Ramos (cell line): ENCODE data around the gene TNFRSF21.
"Not testable (repeated sequence)": the region's sequence is repeated elsewhere in the genome, so short reads cannot be mapped to it uniquely, and the experiment has no call there.

Experiments
- in situ Hi-C: fragments of 300-500 bp; cut with MboI; formaldehyde crosslinking; loops from one replicate; pipeline ENCODE4 v1.14.3; 2022; ENCODE audit warnings: low sequenced_read_pairs; ENCODE audit not compliant: unreplicated experiment

Gene TNFRSF21

DNA sequence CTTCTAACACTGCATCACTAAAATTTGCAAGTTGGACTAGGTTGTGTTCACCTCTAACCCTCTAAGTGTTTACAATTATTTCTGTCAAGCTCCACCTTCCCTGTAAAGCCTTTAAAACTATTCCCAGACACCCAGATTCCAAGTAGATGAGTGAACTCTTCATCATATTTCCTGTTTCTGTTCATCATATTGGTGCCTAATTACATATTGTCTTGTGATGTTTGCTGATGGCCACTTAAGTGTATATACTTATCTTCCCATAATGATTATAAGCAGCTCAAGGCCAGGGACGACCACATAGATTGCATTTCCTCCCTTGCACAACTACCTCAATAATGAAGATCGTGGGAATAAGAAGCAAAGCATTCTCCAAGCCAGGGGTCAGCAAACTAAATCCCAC lies 16.8 kb downstream of the TNFRSF21 start:
- in situ Hi-C loops, result no loop called here

DNA sequence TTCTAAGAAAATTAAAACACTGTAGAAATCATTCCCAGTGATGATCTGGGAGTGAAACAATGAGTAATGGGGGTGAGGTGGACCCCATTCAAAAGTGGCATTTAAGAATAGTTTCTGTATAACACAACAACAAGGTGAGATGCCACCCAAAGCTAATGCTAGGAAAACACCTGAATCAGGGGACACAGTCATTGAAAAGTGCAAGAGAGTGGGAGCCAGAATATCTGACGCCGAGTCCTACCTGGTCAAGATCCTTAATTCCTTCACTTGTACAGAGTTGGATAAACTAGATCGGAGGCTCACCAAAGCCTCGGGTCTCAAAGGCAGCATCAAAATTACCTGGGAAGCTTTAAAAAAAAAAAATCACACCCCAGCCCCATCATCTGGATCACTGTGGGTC lies 17.7 kb downstream of the TNFRSF21 start:
- in situ Hi-C loops, result no loop called here

DNA sequence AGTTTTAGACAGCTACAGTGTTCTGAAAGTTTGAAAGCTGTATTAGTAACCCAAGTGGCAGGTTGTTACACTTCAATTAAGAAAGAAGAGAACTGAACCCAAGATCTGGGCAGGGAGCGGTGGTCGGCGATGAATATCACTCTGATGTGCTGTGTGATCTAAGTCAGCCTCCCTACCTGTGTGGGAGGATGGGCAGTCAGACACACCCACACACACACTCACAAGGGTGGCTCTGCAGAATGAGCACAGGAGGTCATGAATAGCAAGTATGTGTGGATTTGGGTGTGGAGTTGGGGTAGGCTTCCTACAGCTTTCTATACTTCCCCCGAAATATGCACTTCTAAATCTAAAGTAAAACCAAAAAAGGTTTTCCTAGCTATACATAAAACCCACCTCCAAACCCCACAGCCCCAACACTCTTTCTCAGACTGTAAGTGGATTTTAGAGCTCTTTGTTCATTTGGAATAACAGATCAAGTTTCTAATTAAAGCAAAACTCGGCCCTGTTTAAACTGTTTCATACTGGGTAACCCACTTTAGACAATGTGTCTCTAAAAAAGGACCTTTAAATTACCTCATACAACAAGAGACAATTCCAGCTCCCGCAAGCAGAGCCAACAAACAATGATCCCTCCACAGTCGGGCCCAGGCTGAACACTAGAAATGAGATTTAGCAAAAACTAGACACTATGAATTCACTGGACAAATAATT lies 19.4 kb downstream of the TNFRSF21 start:
- in situ Hi-C loops, result no loop called here

DNA sequence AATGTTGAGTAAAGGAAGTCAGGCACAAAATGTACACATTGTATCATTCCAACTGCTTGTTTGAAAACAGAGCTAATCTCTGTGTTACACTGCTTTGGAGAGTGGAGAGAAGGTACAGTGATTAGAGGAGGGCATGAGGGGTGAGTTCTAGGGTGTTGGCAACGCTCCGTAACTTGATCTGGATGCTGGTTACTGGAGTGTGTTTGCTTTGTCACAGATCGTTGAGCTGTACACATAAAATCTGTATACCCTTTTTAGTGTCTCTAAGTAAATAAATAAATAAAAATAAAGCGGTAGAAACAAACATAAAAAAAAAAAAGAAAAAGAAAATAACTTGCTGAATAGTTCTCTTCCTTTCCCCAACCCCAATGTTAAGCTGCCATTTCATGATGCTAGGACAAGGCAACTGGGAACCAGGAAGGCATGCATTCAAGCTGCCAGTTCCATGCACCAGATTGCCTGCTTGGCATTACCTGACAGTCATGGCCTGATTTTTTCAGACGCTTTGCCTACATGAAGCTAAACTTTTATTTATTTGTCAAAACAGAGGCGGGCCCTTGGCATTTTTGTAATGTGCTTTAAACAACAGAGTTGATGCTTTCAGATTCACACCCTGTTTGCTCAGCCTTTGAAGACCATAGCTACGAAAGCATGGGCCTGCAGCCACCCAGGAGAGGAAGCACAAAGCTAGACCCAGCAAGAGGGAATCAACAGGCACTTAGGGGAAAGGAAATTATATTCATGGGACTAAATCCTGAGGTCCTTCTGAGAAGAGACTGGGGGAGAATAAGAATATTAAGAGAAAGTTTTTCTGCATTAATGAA lies 21.2 kb downstream of the TNFRSF21 start:
- in situ Hi-C loops, result no loop called here

DNA sequence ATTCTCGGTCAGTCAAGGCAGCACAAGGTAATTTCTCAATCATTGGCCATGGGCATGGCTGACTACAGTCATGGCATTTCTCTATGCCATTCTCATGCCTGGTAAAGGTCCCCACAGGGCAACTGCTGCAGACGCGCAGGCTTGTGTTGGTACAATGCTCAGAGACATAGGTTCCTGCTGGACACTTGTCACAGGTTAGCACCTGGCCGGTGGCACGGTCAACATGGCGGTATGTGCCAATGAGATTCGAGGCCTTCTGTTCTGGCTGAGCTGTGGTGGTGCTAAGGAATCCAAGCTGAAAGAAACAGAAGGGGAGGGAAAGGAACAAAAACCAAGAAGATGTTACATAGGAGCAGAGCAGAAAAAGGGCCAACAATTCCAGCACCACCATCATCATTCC lies 23.4 kb downstream of the TNFRSF21 start:
- in situ Hi-C loops, result no loop called here

DNA sequence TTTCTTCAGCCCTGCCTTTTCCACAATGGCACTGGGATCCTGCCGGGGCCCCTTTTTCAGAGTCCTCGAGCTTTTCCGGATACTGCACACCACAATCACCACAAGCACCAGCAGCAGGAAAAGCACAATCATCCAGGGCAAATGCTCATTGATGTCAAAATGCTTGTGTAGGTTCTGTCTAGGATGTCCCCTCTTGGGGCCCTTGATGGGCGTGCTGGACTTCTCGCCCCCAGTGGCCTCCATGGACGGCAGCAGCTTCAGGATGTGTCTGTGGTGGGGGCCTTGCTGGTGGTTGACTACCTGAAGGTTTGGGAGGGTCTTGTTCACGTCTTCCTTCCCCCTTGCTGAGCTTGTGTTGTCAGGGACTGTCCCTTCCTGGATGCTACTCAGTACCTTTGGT lies 25.7 kb downstream of the TNFRSF21 start:
- in situ Hi-C loops, result no loop called here

DNA sequence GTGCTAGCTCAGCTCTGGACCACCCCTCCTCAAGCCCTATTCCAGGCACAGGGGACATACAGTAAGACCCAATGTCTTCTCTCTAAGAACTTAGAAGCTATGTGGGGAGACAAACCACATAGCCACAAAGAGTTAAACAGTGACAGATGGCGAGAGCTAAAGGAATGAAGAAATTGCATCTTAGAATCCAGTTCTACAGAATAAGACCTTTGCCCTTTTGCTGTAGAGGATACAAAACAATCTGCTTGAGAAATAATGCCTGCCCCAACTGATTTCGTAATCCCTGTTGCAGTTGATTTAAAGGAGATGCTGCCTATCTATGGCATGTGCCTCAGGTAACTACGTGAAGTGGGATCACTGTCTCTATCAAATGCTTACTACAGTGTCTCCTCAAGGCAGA lies 31.2 kb downstream of the TNFRSF21 start:
- in situ Hi-C loops, result no loop called here

DNA sequence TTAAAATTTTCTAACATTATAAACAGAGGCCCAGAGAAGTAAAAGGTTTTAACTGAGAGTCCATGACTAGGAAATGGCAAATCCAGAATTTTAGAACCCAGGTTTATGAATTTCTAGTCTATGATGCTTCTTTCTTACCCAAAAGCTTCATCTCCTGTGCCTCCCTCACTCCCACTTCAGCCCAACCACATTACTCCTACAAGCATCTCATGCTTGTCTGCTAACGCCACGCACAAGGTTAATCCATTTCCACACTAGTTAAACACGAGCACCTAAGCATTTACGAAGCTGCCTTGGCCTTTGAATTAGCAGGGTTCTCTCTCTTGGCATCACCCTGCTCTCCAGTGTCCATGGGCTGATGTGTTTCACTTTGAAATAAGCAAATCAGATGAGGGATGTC lies 32.0 kb downstream of the TNFRSF21 start:
- in situ Hi-C loops, result no loop called here

DNA sequence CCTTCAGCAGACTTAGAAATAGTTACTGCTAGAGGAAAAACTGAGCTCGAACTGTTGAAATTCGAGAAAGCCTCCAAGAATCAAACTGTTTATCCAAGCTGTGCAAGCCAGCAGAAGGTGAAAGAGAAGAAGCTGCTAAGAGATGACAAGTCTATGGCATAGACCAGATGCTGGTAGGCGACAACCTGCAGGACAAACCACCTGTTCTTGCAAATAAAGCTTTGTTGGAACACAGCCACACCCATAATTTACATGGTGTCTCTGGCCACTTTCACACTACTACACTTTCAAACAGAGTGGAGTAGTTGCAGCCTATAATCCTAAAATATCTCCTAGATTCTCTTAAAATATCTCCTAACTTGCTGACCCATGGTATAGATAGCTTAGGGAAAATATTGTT lies 33.3 kb downstream of the TNFRSF21 start:
- in situ Hi-C loops, result no loop called here

DNA sequence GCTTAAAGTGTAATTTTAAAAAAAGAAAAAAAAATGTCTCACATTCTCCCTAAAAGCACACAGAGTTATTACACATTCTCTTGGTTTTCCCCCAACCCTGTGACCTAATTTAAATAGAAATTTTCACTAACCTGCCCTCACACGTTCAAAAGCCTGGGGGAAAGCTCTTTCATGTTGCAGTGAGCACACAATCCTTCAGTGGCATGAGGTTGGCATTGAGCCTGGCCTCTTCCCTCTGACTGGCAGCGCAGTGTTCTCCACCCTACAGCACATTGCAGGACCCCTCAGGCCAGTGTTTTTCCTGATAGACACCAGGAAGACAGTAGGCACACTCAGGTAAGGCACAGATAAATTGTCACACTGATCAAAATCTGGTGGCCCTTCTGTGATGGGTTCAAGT lies 34.1 kb downstream of the TNFRSF21 start:
- in situ Hi-C loops, result no loop called here

DNA sequence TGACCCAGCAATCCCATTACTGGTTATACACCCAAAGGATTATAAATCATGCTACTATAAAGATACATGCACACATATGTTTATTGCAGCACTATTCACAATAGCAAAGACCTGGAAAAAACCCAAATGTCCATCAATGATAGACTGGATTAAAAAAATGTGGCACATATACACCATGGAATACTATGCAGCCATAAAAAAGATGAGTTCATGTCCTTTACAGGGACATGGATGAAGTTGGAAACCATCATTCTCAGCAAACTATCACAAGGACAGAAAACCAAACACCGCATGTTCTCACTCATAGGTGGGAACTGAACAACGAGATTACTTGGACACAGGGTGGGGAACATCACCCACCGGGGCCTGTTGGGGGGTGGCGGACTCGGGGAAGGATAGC lies 34.6 kb downstream of the TNFRSF21 start:
- in situ Hi-C loops, result not testable (repeated sequence)

DNA sequence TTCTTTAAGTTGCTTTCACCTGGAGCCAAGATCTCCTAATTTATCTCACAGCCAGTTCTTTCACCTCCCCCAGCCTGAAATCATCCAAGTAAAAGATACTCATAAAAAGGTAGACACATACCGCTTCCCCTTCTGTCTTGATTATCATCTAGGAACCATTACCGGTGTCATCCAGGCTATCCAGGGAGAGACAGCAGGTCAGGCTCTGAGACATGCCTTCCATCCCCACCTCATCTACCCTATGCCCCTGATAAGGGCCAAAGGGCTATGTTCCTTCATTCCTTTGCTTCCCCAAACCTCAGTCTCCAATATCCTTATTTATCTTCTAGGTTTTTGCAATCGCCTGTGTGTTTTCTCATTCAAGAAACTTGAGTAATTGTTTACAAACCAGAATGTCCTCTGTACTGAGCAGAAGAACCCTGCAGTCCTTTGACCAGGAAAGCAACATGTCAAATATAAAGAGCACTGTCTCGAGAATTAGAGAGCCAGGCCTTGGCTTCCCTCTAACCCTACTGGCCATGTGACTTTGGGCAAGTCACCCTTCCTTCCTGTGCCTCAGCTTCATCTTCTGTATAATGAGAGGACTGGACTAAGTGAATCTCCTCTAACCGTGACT lies 41.0 kb downstream of the TNFRSF21 start:
- in situ Hi-C loops, result no loop called here

DNA sequence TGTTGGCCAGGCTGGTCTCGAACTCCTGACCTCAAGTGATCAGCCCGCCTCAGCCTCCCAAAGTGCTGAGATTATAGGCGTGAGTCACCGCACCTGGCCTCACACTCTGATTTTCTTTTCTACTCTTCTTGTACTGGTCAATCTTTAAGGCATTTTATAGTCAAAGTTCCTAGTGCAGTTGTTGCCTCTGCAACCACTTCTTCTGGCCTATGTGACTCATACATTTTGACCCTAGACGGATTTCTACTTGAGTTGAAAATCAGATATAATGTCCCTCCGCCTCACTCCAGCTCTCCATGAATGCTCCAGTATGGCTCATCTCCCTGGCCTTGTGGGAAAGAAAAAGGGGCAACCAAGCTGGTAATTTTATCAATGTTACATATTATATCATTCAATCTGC lies 42.4 kb downstream of the TNFRSF21 start:
- in situ Hi-C loops, result no loop called here

DNA sequence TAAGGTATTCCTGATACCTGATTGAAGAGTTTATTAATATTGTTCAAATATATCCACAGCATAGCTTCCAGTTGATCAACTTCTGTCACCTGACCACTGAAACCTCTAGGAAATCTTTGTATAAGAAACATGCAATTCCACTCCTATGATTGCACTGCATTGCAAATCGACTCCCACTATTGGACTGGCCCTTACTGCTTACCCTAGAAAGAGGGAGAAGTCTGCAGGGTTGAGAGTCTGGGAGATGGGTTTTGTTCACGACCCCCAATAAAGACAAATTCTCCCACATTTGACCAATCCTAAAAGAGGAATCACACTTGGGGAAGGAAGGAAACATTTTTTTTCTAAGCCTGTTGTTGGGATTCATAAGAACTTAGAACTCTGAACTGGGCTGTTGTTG lies 43.7 kb downstream of the TNFRSF21 start:
- in situ Hi-C loops, result no loop called here

DNA sequence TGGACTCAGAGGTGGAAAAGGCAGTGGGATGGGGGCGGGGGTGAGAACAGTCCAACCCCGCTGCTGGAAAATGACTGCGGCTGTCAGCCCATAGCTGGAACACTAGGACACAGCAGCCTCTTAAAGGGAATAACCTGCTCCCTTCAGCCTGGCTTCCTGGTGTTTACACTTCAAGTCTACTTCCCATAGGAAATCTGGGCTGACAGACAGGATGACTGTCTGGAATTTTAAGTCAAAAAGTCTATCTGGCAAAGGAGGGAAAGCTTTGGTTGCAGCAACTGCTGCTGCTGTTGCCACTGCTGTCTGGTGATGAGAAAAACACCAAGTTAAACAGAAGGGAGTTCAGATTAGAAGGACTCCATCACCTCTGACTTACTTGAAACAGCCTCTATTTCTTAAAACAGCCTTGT lies 44.9 kb downstream of the TNFRSF21 start:
- in situ Hi-C loops, result no loop called here

DNA sequence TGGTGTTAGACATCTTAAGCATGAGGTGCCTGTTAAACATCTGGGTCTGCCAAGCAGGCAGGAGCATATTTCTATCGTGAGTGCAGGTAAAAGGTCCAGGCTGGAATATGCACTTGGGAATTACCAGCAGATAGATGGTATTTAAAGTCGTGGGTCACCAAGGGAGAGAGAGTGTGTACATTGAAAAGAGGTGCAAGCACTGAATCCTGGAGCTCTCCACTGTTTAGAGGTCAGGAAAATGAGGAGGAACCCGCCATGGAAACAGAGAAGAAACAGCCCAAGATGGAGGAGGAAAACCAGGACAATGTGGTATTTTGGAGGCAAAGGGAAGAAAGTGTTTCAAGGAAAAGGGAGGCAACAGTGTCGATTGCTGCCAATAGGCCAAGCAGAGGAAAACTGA lies 46.4 kb downstream of the TNFRSF21 start:
- in situ Hi-C loops, result no loop called here

DNA sequence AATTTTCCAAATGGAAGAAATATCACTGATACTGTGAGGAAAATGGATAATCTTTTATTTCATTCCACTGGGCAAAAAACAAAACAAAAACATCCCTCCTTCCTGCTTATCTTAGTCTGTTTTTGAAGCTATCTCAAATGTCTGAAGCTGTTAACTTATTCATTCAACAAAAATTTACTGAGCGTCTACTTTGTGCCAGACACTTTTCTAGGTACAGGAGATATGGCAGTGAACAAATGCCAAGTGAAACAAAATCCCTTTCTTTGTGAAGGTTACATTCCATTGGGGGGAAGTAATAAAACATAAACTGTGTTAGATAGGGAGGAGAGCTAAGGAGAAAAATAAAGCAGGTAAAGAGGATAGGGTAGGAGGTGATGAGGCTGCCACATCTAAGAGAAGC lies 47.5 kb downstream of the TNFRSF21 start:
- in situ Hi-C loops, result no loop called here

DNA sequence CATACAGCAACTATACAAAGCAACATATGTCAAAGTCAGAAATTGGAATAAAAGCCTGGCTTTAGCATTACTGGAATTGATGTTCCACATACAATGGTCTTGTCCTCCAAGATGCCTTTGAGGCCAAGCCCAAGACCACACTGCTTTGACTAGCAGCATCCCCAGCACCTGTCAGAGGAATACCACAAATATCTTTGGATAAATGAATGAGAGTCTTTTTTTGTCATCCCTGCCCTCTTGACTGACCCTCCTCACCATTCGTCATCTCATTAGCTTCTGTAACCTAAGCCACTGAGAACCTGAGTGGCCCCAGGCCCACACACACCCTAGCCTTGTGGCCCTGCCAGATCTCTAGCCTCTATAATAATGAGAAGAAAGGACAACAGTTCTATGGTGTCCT lies 48.5 kb downstream of the TNFRSF21 start:
- in situ Hi-C loops, result no loop called here

DNA sequence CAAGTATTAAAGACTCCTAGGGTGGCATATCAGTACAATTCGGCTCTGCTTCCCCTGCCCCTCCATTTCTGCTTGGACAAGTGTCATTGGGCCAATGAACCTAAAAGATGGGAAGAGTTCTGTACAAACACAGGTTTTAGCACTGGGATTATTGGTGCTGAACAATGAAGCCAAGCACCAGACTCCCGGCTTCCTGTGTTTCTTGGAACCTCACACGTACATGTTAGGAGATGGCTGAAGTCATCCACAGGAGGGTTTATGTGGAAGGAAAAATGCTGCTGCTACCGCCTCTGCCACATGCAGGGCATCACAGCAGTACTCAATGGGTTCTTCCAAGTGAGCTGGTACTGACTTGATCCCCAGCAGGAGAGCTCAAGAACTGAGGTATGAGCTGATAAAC lies 49.7 kb downstream of the TNFRSF21 start:
- in situ Hi-C loops, result no loop called here

DNA sequence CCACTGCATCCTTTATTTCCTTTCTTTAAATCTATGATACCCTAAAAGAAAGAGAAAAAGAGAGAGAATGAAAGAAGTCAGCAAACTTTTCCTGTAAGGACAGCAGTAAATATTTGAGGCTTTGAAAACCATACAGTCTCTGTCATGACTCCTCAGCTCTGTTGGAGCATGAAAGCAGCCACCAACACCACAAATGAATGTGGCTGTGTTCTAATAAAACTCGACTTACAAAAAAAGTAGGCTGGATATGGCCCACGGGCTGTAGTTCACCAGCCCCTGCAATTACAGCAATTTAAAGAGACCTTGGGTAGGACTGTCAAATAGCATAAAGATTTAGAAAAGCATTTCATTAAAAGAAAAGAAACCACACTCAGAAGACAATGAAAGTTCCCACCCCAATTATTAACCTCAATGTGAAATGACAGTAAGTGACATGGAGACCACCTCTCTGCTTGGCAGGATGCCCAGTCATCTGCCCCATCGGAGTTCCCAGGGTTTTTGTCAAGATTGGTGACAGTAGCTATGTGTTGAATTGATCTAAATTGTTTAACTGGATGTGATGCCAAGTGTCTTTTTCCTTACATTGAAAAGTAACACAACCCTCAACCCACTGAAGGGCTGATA lies 50.9 kb downstream of the TNFRSF21 start:
- in situ Hi-C loops, result no loop called here
